Activated CD4-positive, alpha-beta T cell treated with anti-CD3 and anti-CD28 coated beads, Interleukin-2, amount 10 ng/mL, durations not matched to agents 7 days and 5 days (primary cell): ENCODE data around the gene SKI. TPM values are rescaled to one million over a fixed set of nuclear protein-coding genes. Genes with fewer than 3 reads are reported as not detected.
A peak's percentile ranks its signal among the peaks of the same experiment; 100 is the strongest.

ENCODE experiments used
- CTCF ChIA-PET: fragments of 350-600 bp; sonication (Branson Sonifier 250); formaldehyde crosslinking; loops from one replicate; lab custom pipeline; 2021; ENCODE audit warnings: antibody characterized with exemption; lab: Charles Lee
- POLR2A ChIA-PET: fragments of 350-600 bp; sonication (Branson Sonifier 250); formaldehyde crosslinking; loops from one replicate; lab custom pipeline; 2021; ENCODE audit warnings: antibody characterized with exemption; lab: Charles Lee
- DNase-seq: peaks from one replicate; pipeline ENCODE4 v3.0.0-alpha.2; 2020
- H3K27ac Mint-ChIP-seq: one replicate; pipeline ENCODE4 v1.8.0; 2021; ENCODE audit warnings: mild to moderate bottlenecking, moderate library complexity, mixed read lengths
- H3K27me3 Mint-ChIP-seq: one replicate; pipeline ENCODE4 v1.8.0; 2021; ENCODE audit warnings: mixed read lengths
- H3K36me3 Mint-ChIP-seq: one replicate; pipeline ENCODE4 v1.8.0; 2021; ENCODE audit warnings: low read depth, mixed read lengths
- H3K4me1 Mint-ChIP-seq: one replicate; pipeline ENCODE4 v1.8.0; 2021; ENCODE audit warnings: mixed read lengths
- H3K4me3 Mint-ChIP-seq: one replicate; pipeline ENCODE4 v1.8.0; 2021; ENCODE audit warnings: mild to moderate bottlenecking, moderate library complexity, mixed read lengths
- H3K9me3 Mint-ChIP-seq: one replicate; pipeline ENCODE4 v1.8.0; 2021; ENCODE audit warnings: mixed read lengths
- total RNA-seq, 2 experiments: library from RNA; stranded (reverse); gene quantifications; one replicate each; pipeline ENCODE4 v1.2.3, GENCODE V29; 2021

The SKI gene
- total RNA-seq, 2 experiments from 2014 or later = 60.7 to 62.0 TPM

DNA sequence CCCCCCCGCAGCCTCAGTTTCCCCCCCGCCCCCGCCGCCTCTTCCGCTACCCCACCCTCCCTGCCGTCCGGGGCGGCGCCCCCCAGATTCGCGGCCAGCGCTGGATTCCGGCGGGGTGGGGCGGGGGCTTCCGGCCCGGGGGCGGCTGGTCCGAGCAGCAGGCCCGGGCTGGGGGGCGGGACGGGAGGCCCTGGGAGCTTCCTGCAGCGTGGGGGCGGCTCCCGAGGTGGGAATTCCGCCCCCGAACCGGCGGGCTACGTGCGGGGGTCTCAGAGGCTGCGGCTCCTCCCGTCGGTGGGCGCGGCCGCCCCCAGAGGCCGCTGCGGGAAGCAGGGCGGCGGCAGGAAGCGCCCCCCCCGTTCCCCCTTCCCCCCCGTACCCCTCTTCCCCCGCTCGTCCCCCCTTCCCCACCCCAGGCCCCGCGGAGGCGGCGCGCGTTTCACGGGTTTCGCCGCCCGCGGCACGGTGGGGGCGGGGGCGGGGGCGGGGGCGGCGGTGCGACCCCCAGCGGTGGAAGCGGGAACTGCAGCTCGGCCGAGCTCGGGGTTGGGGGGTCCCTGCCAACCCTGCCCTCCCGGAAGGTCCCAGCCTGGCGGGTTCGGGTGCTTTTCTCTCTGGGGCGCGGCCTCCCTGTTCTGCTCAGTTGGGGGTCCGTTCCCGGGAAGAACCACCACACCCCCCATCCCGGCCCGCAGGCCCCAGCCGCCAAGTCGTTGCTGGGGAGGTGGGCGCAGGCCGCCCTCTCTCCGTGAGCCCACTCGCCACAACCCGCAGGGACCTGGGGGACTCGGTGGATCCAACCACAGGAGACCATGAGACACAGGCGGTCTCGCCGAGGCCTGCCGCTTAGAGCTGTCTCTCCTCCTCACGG, 86.9 kb downstream of the SKI start:
- DNase-seq = peak; percentile 50
- Mint-ChIP-seq H3K9me3 (no peaks in the 10 kb centered on the region), H3K27ac (peak overlapping the region; percentile 78), H3K4me1 (peaks cover 19% of the 10 kb centered on the region), H3K36me3 (no peaks in the 10 kb centered on the region), H3K27me3 (no peaks in the 10 kb centered on the region), H3K4me3 (peak overlapping the region; percentile 56)
- POLR2A ChIA-PET = no interaction called here
- CTCF ChIA-PET = interaction anchor here (0.6 to 3.5 kb wide), 14 partner anchors 8 to 164 kb away, joined by 3 to 21 read pairs (median 4); partner anchors contain the start of gene FAAP20

DNA sequence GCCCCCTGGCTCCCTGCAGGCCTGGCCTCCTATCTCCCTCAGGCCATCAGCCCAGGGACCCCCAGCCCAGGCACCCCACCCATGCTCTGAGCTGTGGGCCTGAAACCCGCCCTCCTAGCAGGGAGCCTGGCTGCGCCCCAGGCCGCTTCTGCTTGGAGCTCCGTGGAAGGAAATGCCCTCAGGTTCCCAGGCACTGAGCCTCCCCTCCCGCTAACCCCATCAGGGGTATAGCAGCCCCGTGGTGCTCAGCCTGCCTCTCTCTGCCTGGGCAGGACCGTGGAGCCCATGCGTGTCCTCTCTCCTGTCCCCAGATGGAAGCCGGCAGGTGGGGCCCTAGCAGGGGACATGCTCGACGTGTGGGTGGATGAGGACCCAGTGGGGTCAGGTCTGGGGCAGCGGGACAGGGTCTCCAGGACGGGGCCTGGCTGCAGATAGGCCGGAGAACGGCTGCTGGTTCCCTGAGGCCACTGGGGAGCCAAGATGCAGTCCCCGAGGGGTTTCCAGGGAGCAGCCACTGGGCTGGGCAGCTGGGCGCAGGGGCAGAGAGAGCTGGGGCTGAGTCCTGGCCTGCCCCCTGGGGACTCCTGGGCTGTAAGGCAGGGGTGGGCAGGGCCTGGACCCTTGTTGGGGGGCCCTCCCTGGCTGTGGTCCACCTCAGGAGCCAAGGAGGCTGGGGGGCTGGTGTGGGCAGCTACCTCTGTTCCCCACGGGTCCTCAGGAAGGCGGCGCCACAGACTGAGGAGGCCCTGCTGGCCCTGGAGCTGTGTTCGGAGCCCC, 87.7 kb downstream of the SKI start:
- Mint-ChIP-seq H3K27me3 (no peaks in the 10 kb centered on the region), H3K4me1 (peaks cover 19% of the 10 kb centered on the region), H3K4me3 (peak overlapping the region; percentile 56), H3K27ac (peak overlapping the region; percentile 78), H3K9me3 (no peaks in the 10 kb centered on the region), H3K36me3 (no peaks in the 10 kb centered on the region)
- CTCF ChIA-PET = interaction anchor here (0.7 to 3.5 kb wide), 11 partner anchors 9 to 165 kb away, joined by 3 to 21 read pairs (median 6); partner anchors contain the start of gene FAAP20
- DNase-seq = no peak
- POLR2A ChIA-PET = interaction anchor here (1.0 kb wide), 1 partner anchor 87 kb away, joined by 3 read pairs; no protein-coding TSS in a partner anchor

DNA sequence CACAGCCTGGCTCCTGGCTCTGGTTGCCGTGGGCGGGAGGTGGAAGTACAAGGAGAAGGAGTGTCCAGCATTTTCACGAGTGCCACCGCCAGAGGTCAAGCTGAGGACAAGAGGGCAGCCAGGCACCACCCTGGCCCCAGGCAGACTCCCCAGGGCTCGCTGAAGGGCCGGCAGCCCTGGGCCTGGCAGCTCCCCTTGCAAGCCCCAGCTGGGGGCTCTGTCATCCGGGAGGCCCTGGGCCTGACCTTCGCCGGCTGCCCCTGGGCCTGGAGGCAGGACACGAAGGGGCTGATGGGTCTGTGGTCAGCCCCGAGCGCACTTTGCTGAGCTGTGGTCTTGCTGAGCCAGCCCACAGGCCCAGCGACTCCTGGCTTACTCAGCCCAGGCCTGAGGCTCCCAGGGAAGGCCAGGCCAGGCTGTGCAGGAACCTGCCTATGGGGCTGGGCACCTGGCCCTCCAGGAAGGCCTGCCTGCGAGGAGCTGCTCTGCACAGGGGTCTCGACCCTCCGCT, 88.4 kb downstream of the SKI start:
- Mint-ChIP-seq H3K27ac (no peak overlapping the region), H3K4me1 (peaks cover 19% of the 10 kb centered on the region), H3K4me3 (no peak overlapping the region), H3K27me3 (no peaks in the 10 kb centered on the region), H3K36me3 (no peaks in the 10 kb centered on the region), H3K9me3 (no peaks in the 10 kb centered on the region)
- no peak for DNase-seq
- ChIA-PET POLR2A (interaction anchor here (1.0 kb wide), 1 partner anchor 87 kb away, joined by 3 read pairs; no protein-coding TSS in a partner anchor), CTCF (interaction anchor here (1.1 to 3.5 kb wide), 3 partner anchors 12 to 121 kb away, joined by 3 to 21 read pairs (median 6); partner anchors contain the start of gene FAAP20)

DNA sequence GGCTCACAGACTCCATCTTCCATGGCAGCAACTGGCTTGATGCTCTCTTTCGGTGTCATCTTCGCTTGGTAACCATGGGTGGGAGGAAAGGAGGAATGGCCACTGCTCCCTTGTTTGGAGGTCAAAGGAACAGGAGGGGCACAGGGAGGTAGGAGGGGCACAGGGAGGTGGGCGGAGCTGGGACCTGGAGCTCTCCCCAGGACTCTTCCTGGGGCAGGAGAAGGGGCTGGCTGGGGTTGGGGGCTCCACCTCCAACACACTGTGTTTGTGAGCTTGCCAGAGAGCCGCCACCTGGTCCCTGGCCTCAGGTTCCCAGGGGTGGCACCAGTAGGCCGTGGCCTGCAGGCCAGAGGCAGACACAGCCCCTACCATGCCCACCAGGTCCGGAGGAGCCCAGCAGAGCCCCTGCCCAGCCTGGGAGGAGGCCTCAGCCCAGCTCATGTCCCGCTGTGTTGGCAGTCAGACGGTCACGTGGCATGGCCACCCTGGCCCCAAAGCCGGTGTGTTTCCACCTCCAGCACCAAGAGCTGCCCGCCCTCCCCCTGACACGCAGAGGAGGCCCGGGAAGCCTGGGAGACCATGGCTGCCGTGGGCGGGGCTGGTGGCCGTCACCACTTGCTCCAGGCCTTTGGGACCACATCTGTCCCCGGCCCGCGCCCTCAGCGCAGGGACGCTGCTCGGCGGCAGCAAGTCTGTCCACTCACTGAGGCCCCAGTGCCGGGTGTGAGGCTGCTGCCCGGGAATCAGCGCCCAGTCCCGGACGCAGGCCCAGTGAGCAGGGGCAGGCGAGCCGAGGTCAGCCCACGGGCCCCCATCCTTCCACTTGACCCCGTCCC, 89.3 kb downstream of the SKI start:
- Mint-ChIP-seq H3K36me3 (no peaks in the 10 kb centered on the region), H3K9me3 (no peaks in the 10 kb centered on the region), H3K4me3 (no peak overlapping the region), H3K27me3 (no peaks in the 10 kb centered on the region), H3K4me1 (peaks cover 14% of the 10 kb centered on the region), H3K27ac (no peak overlapping the region)
- no peak for DNase-seq
- ChIA-PET POLR2A (interaction anchor here (1.0 kb wide), 1 partner anchor 88 kb away, joined by 3 read pairs; no protein-coding TSS in a partner anchor), CTCF (interaction anchor here (0.6 to 3.5 kb wide), 3 partner anchors 17 to 548 kb away, joined by 4 to 21 read pairs (median 6); partner anchors contain the start of gene FAAP20)

DNA sequence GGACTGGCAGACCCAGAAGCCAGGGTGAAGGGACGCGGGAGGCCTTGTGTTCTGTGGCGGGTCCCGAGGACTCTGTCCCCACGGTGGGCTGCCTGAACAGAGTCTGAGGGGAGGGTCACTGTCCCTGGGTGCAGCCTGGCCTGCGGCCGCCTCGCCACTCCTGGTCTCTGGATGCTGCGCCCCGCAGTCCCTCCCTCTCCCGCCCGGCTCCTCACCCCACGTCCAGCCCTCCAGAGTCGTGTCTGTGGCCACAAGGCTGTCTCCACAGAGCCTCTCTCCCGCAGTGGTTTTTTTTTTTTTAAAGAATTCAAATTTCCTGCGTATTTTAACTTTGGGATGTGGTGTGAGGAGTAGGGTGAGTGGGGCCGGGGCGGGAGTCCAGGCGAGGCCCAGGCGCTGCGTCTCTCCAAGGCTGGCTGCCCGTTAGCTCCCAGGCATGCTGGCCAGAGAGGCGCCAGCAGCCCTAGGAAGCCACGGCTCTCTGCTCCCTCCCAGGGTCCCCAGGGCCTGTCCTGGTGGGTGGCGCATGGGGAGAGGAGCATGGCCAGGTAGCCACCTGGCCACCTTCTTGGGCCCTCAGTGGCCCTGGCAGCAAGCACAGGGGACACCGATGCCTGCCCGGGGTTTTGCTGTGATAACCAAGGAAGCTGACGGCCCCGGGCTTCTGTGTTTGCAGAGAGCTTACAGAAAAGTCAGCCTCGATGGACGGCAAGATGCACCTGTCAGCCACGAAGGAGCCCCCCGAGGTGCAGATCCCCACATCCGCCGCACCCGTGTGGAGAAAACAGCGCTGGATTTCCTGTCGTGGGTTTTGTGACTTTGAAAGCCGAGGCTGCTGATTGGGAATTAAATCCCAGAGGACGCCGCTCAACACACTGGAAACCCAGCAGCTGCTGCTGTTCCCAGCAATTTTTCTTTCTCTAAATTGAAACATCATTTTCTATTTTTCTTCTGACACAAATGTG, 90.5 kb downstream of the SKI start:
- H3K36me3 Mint-ChIP-seq = no peaks in the 10 kb centered on the region
- H3K27me3 Mint-ChIP-seq = no peaks in the 10 kb centered on the region
- H3K27ac Mint-ChIP-seq = no peak overlapping the region
- DNase-seq = no peak
- H3K4me3 Mint-ChIP-seq = no peak overlapping the region
- H3K9me3 Mint-ChIP-seq = no peaks in the 10 kb centered on the region
- peaks cover 9% of the 10 kb centered on the region for H3K4me1 Mint-ChIP-seq
- CTCF ChIA-PET = interaction anchor here (0.7 to 1.4 kb wide), 2 partner anchors 123 to 228 kb away, joined by 3 read pairs; no protein-coding TSS in a partner anchor
- POLR2A ChIA-PET = no interaction called here

DNA sequence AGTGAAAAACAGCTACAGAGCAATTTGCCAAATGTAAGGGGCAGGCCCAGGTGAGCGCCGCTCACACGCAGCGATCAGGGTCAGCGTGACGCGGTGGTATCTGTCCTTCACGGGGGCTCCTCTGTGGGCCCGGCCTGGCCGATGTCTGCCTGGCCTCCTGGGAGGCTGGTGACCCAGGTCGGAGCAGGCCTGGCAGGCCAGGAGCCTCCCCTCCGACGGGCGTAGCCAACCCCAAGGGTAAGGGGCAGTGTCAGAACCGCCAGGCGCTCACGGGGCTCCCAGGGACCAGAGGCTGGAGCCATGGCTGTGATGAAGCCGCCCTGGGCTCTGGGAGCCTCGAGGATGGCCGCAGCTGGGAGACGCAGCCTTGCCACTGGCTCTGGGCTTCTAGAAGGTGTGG, 91.2 kb downstream of the SKI start:
- CTCF ChIA-PET = interaction anchor here (0.6 to 1.4 kb wide), 4 partner anchors 59 to 228 kb away, joined by 3 to 5 read pairs (median 3); no protein-coding TSS in a partner anchor
- no peak overlapping the region for H3K4me3 Mint-ChIP-seq
- H3K4me1 Mint-ChIP-seq = peaks cover 9% of the 10 kb centered on the region
- H3K27me3 Mint-ChIP-seq = no peaks in the 10 kb centered on the region
- POLR2A ChIA-PET = no interaction called here
- no peak for DNase-seq
- H3K27ac Mint-ChIP-seq = no peak overlapping the region
- H3K9me3 Mint-ChIP-seq = no peaks in the 10 kb centered on the region
- H3K36me3 Mint-ChIP-seq = no peaks in the 10 kb centered on the region

DNA sequence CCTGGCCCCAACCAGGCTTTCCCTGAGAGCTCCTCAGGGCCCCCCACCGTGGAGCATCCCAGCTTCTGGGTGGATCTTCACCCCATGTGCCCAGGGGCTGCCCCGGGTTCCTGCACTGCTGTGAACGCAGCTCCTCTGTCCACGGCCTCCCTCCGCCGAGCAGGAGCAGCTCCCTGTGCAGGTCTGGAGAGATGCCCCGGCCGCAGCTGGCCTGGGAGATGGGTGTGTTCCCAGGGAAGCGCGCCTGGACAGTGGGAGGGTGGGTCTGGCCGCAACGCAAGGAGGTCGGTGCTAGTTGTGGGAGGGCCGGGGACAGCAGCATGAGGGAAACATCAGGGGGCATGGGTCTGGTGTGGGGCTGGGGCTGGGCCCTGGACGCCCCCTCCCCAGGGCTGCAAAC, 91.9 kb downstream of the SKI start:
- no peaks in the 10 kb centered on the region for H3K9me3 Mint-ChIP-seq
- no peak for DNase-seq
- H3K4me1 Mint-ChIP-seq = peaks cover 9% of the 10 kb centered on the region
- no peaks in the 10 kb centered on the region for H3K27me3 Mint-ChIP-seq
- POLR2A ChIA-PET = no interaction called here
- H3K4me3 Mint-ChIP-seq = no peak overlapping the region
- no peaks in the 10 kb centered on the region for H3K36me3 Mint-ChIP-seq
- H3K27ac Mint-ChIP-seq = no peak overlapping the region
- CTCF ChIA-PET = interaction anchor here (0.7 to 1.4 kb wide), 2 partner anchors 86 to 125 kb away, joined by 3 read pairs; no protein-coding TSS in a partner anchor

DNA sequence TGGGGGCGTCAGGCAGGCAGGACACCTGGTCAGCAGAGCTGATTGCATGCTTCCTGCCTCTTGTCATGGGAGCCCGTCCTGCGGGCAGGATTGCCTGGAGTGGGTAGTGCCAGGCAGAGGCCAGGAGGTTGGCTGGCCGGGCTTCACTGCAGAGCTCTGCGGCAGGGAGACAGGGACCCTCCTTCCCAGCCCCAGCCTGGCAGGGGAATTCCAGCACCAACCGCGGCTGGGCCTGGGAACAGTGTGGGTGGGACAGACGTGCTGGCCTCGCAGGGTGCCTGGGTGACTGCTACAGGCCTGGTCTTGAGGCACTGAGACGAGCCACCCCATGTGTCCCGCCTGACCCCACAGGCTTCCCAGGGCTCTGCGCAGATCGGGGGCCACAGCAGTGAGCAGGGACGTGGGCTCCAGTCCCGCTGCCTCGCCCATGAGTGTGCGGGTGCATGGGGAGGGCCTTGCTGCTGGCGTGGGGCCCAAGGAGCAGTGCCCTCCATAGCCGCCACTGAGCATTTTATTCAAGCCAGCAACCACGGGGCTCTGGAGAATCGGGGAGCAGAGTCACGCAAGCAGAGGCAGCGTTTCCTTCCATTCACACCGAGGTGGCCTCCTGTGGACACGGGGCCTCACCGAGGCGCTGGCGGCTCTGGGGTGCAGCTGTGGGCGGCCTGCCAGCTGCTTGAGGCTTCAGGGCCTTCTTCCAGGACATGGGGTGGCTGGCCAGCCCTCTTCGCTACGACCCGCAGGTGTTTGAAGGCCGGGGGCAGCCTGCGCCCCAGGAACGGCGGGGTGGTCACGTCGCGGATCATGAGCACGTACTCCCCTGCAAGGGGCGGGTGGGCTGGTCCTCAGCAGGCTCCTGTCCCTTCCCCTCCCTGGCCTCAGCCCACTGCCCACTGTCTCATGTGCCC, 92.9 kb downstream of the SKI start:
- Mint-ChIP-seq H3K9me3 (no peaks in the 10 kb centered on the region), H3K27me3 (no peaks in the 10 kb centered on the region), H3K36me3 (no peaks in the 10 kb centered on the region), H3K27ac (no peak overlapping the region), H3K4me1 (peaks cover 4% of the 10 kb centered on the region), H3K4me3 (no peak overlapping the region)
- CTCF ChIA-PET = interaction anchor here (1.2 to 1.5 kb wide), 2 partner anchors 8 to 126 kb away, joined by 3 to 7 read pairs; partner anchors contain the start of gene FAAP20
- DNase-seq = no peak
- POLR2A ChIA-PET = no interaction called here

DNA sequence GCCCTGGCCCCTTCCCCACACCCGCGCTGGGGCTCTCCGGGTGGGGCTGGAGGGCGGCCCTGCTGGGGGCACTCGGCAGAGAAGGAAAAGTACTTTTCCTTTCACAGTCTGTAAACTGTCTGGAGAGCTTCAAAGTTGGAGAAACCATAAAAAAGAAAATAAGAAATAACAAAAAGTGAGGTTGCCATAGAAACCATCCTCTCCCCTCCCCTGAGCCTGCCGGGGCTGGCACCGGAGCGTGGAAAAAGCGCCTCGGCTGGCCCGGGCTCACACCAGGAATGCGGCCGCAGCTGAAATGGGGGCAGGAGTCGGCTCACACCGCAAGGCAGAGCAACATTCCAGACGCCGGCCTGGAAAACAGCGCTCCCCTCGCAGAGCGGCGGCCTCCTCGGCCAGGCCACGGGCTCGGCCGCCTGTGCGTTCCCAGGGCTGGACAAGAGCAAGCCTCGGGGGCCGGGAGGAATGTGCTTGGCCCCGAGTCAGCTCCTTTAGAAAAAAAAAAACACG, 94.0 kb downstream of the SKI start:
- no peaks in the 10 kb centered on the region for H3K9me3 Mint-ChIP-seq
- no peak overlapping the region for H3K27ac Mint-ChIP-seq
- H3K36me3 Mint-ChIP-seq = no peaks in the 10 kb centered on the region
- no peaks in the 10 kb centered on the region for H3K27me3 Mint-ChIP-seq
- DNase-seq = no peak
- H3K4me3 Mint-ChIP-seq = no peak overlapping the region
- CTCF ChIA-PET = interaction anchor here (1.2 to 1.5 kb wide), 2 partner anchors 9 to 127 kb away, joined by 3 to 7 read pairs; partner anchors contain the start of gene FAAP20
- POLR2A ChIA-PET = no interaction called here
- peaks cover 2% of the 10 kb centered on the region for H3K4me1 Mint-ChIP-seq
